Lung (tissue), 16 donors: Measurements from ENCODE around the gene MEF2A. TPM values are rescaled to one million over a fixed set of nuclear protein-coding genes. Genes with fewer than 3 reads are reported as not detected.
"Not testable (repeated sequence)": the region's sequence is repeated elsewhere in the genome, so short reads cannot be mapped to it uniquely, and the experiment has no call there.

Experiments
- ATAC-seq: fragments of 200-7000 bp; cut with Tn5 transposase; one replicate; pipeline ENCODE4 v1.9.1; 2020; ENCODE audit warnings: moderate number of reproducible peaks; ENCODE audit not compliant: insufficient read depth, low FRiP score
- DNase-seq, 3 donors: peaks; one replicate each; pipeline ENCODE4 v3.0.0-alpha.2; 2013 to 2017
- H3K27ac ChIP-seq, 2 donors: one replicate each; pipeline ENCODE4 v1.5.1; 2013; ENCODE audit warnings: mild to moderate bottlenecking in 2 of 2, moderate library complexity in 2 of 2, control low read depth in 1 of 2, inconsistent platforms in 1 of 2, low read depth in 1 of 2, low read length in 1 of 2
- H3K27me3 ChIP-seq, 3 donors: one replicate each; pipeline ENCODE4 v1.5.1; 2013; ENCODE audit warnings: low read length in 2 of 3; ENCODE audit not compliant: control insufficient read depth in 3 of 3, insufficient read depth in 3 of 3
- H3K36me3 ChIP-seq, 4 donors: one replicate each; pipeline ENCODE4 v1.5.1; 2013; ENCODE audit warnings: low read length in 4 of 4, mild to moderate bottlenecking in 1 of 4, moderate library complexity in 1 of 4; ENCODE audit not compliant: control insufficient read depth in 4 of 4, insufficient read depth in 4 of 4
- H3K4me1 ChIP-seq, 5 donors: one replicate each; pipeline ENCODE4 v1.5.1; 2013; ENCODE audit warnings: low read length in 5 of 5, mild to moderate bottlenecking in 2 of 5, moderate library complexity in 1 of 5; ENCODE audit not compliant: control insufficient read depth in 5 of 5, insufficient read depth in 5 of 5
- H3K4me3 ChIP-seq: one replicate; pipeline ENCODE4 v1.5.1; 2013; ENCODE audit warnings: mild to moderate bottlenecking, control low read depth, moderate library complexity
- H3K9ac ChIP-seq, 2 donors: one replicate each; pipeline ENCODE4 v1.5.1; 2013; ENCODE audit warnings: low read length in 2 of 2, control low read depth in 1 of 2; ENCODE audit not compliant: insufficient read depth in 1 of 2
- H3K9me3 ChIP-seq, 4 donors: one replicate each; pipeline ENCODE4 v1.5.1; 2013; ENCODE audit warnings: low read length in 3 of 4, mild to moderate bottlenecking in 1 of 4, moderate library complexity in 1 of 4; ENCODE audit not compliant: control insufficient read depth in 4 of 4, insufficient read depth in 3 of 4
- WGBS, 2 donors: extraction: QIAGEN DNeasy Blood & Tissue Kit; methylation state at CpG; one replicate each; pipeline ENCODE4 v1.1.7; 2013; 5-methylcytosine and 5-hydroxymethylcytosine counted together
- long read RNA-seq, 5 donors: transcript quantifications; one replicate each; lab custom pipeline, GENCODE V29; 2026
- polyA plus RNA-seq, 2 donors: library from polyadenylated mRNA; stranded (reverse); fragments of 200-250 nt; gene quantifications; one replicate each; pipeline ENCODE4 v1.2.1, GENCODE V29; 2013
- total RNA-seq, 2 donors: library from RNA; depleted of rRNA in 1 of 2; stranded (reverse); fragments of >200 nt in 1 of 2; gene quantifications; one replicate each; pipeline ENCODE4 v1.2.1, GENCODE V29; 2014 to 2021
- TF ChIP-seq, protein P1 (sequence below): IDR thresholded peaks from 2 replicates; pipeline ENCODE4 v1.5.1; 2012; ENCODE audit warnings: mild to moderate bottlenecking; ENCODE audit errors: control extremely low read depth, extremely low read depth
- donor health status: control.
- donor health status: control.
- donor health status: Bipolar disorder and iron deficiency.
- donor health status: healthy.
- donor health status: DM: yes; HTN: yes; CAD: no.

MEF2A gene
- total RNA-seq (100 to 1,000 TPM in 1 of 2 donors, 10 to 100 TPM in 1; 65.5 to 140 TPM), polyA plus RNA-seq (10 to 100 TPM; 26.0 to 30.6 TPM)
- long read RNA-seq, donor 1, full-length matches to known transcripts, result 9 of 16 reads
- long read RNA-seq, donor 1, partial matches to known transcripts, result 7 of 16 reads
- long read RNA-seq, donor 1, other reads (novel, unspliced or antisense), result 0 of 16 reads
- long read RNA-seq, donor 2, full-length matches to known transcripts, result 5 of 5 reads
- long read RNA-seq, donor 2, partial matches to known transcripts, result 0 of 5 reads
- long read RNA-seq, donor 2, other reads (novel, unspliced or antisense), result 0 of 5 reads
- long read RNA-seq, donor 3, partial matches to known transcripts, result 5 of 8 reads
- long read RNA-seq, donor 3, other reads (novel, unspliced or antisense), result 0 of 8 reads
- long read RNA-seq, donor 4, transcript MEF2A-210 (4 exons, 685 nt), result major isoform, 5 of 16 reads
- long read RNA-seq, donor 4, partial matches to known transcripts, result 10 of 16 reads
- long read RNA-seq, donor 4, other reads (novel, unspliced or antisense), result 0 of 16 reads
- long read RNA-seq, donor 5, full-length matches to known transcripts, result 19 of 43 reads
- long read RNA-seq, donor 5, partial matches to known transcripts, result 24 of 43 reads
- long read RNA-seq, donor 5, other reads (novel, unspliced or antisense), result 0 of 43 reads

DNA sequence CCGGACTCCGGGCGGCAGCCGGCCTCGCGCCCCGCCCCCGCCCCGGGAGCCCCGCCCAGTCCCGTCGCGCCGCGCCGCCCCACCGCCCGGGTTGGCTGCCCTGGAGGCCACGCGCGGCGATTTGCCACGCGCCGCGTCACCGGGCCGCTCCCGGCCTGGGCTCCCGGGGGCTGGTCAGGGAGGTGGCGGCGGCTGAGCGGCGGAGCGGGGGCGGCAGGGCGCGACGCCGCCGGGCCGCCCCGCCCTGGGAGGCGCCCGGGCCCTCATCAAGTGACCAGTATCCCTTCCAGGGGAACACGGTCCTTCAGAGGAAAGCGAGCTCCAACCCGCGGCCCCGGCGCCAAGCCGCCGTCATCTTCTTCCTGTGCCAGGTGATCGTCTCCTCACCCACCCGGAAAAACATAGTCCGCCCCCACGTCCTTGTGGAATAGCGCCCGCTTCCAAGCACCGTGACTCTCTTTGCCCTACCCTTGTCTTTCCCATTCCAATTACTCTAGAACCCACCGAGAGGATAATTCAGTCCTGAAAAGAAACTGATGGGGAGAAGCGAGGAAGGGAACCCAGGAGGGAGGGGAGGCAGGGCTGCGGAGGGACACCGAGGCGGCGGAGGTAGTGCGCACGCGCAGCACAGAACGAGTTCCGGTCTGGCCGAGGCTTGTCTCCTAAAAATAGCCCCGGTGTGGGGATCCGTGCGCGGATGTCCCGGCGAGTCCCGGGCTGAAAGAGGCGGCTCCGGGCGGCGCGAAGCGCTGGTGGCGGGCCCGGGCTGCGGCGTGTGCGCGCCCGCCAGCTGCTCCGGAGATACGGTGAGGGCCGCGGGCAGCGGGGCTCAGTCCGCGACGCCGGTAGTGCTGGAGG lies at the start of gene MEF2A:
TSS of gene MEF2A (plus strand) at position 686 of the 858 bp plus-strand sequence. CDS start 67,136 bp downstream, outside the sequence.
- H3K9me3 ChIP-seq, result no peaks in the 10 kb centered on the region
- no peaks in the 10 kb centered on the region for H3K36me3 ChIP-seq
- ATAC-seq, result peak; percentile 86
- H3K27ac ChIP-seq, result peak within 1 kb of the TSS; percentile 99
- H3K27me3 ChIP-seq, result no peaks in the 10 kb centered on the region
- WGBS, 2 donors, result 0% methylated on average over 50 to 101 of the region's 101 CpGs
- H3K9ac ChIP-seq, result peak within 1 kb of the TSS; percentile 42 to 92
- peaks cover 0 to 18% (median 3%) of the 10 kb centered on the region in 5 donors for H3K4me1 ChIP-seq
- TF ChIP-seq, protein P1, sequence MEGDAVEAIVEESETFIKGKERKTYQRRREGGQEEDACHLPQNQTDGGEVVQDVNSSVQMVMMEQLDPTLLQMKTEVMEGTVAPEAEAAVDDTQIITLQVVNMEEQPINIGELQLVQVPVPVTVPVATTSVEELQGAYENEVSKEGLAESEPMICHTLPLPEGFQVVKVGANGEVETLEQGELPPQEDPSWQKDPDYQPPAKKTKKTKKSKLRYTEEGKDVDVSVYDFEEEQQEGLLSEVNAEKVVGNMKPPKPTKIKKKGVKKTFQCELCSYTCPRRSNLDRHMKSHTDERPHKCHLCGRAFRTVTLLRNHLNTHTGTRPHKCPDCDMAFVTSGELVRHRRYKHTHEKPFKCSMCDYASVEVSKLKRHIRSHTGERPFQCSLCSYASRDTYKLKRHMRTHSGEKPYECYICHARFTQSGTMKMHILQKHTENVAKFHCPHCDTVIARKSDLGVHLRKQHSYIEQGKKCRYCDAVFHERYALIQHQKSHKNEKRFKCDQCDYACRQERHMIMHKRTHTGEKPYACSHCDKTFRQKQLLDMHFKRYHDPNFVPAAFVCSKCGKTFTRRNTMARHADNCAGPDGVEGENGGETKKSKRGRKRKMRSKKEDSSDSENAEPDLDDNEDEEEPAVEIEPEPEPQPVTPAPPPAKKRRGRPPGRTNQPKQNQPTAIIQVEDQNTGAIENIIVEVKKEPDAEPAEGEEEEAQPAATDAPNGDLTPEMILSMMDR, result no peak
- DNase-seq, result peak; percentile 96 to 98 (median 96)
- peak within 1 kb of the TSS; percentile 88 for H3K4me3 ChIP-seq

DNA sequence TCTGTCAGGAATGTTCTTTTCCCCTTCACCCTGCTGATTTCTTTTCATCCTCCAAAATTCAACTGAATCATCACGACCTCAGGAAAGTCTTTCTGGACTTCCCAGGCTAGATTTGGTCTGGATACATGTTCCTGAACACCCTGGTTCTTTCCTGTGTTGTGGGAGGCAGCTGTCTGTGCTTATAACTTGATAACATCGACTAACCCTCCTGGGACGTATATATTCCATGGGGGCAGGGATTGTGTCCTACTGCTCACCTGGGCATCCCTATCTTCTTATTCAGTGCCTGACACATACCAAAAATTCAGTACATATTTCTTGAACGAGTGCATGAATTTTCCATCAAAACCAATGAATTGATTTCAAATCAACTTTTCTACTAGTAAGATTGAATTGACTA lies 47.6 kb upstream of the MEF2A start:
- Histone ChIP-seq H3K9ac (no peak overlapping the region), H3K27ac (no peak overlapping the region), H3K4me3 (no peak overlapping the region), H3K36me3 (no peaks in the 10 kb centered on the region), H3K4me1 (no peaks in the 10 kb centered on the region), H3K27me3 (no peaks in the 10 kb centered on the region), H3K9me3 (peaks cover 0 to 3% (median 0%) of the 10 kb centered on the region in 4 donors)
- DNase-seq (no peak), ATAC-seq (no peak)
- TF ChIP-seq, protein P1, result no peak
- 84 to 94% methylated on average over 4 of the region's 4 CpGs for WGBS, 2 donors

DNA sequence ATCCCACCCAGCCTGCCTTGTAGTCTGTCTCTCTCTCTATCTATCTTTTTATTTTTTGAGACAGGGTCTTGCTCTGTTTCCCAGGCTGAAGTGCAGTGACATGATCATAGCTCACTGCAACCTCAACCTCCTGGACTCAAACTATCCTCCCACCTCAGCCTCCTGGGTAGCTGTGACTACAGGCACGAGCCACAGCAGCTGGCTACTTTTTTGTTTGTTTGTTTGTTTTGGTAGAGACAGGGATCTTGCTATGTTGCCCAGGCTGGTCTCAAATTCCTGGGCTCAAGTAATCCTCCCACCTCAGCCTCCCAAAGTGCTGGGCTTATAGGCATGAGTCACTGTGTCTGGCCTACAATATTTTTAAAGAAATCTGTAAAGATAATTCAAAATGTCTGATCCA lies 46.4 kb upstream of the MEF2A start:
- 85 to 89% methylated on average over 1 of the region's 1 CpG for WGBS, 2 donors
- not testable (repeated sequence) for H3K36me3 ChIP-seq, H3K9me3 ChIP-seq

More for the DNA sequence above, 46.4 kb upstream of the MEF2A start:
- not testable (repeated sequence) for ATAC-seq, H3K27me3 ChIP-seq, H3K27ac ChIP-seq, H3K4me1 ChIP-seq, H3K9ac ChIP-seq, H3K4me3 ChIP-seq, DNase-seq
